Retinal pigment epithelial cell (primary cell): ENCODE measurements around the gene RYR2.

Experiments used
- DNase-seq: peaks from one replicate; pipeline ENCODE4 v3.0.0-alpha.2; 2010; ENCODE audit warnings: low read depth
- H3K4me3 ChIP-seq: 2 replicates; pipeline ENCODE4 v1.5.1; 2011; ENCODE audit warnings: mild to moderate bottlenecking, low read length, control low read depth, moderate library complexity
- TF ChIP-seq, protein P1 (sequence below): conservative IDR thresholded peaks from 2 replicates; pipeline ENCODE4 v1.5.1; 2011; ENCODE audit warnings: low read depth, low read length, control low read depth, inconsistent platforms

RYR2 gene

DNA sequence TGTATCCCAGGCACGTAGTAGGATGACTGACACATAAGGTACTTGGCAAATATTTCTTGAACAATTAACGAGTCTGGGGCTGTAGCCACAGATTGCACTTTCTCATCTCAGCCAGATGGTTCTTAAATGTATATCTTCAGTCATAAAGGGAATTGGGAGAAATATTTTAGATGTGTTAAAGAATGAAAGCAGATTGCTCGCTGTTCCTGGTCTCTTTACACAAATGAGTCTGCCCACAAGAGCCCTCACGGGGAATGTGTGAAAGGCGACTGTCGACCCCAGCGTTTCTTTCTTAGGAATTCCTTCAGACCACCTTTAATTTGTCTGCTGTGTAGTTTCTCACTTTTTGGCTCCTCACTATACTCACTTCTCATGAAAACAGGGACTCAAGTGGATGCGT lies 38.5 kb upstream of the RYR2 start:
- no peak for DNase-seq
- H3K4me3 ChIP-seq, result no peak overlapping the region
- TF ChIP-seq, protein P1, sequence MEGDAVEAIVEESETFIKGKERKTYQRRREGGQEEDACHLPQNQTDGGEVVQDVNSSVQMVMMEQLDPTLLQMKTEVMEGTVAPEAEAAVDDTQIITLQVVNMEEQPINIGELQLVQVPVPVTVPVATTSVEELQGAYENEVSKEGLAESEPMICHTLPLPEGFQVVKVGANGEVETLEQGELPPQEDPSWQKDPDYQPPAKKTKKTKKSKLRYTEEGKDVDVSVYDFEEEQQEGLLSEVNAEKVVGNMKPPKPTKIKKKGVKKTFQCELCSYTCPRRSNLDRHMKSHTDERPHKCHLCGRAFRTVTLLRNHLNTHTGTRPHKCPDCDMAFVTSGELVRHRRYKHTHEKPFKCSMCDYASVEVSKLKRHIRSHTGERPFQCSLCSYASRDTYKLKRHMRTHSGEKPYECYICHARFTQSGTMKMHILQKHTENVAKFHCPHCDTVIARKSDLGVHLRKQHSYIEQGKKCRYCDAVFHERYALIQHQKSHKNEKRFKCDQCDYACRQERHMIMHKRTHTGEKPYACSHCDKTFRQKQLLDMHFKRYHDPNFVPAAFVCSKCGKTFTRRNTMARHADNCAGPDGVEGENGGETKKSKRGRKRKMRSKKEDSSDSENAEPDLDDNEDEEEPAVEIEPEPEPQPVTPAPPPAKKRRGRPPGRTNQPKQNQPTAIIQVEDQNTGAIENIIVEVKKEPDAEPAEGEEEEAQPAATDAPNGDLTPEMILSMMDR, result no peak

DNA sequence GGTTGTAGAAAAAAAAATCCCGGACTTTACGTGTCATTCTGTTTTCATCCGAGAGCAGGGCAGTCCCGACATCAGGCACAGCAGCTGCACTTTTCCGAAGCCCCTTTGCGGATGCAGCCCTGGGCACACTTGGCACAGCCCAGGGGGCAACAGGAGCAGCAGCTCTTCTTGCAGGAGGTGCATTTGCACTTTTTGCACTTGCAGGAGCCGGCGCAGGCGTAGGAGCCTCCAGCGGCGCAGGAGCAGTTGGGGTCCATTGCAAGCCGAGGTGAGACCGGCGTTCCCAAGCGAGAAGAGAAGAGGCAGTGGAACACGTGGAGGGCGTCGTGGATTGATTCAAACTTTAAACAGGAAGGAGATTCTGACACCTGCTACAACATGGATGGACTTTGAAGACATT lies 37.9 kb upstream of the RYR2 start, which contains the start of gene MT1HL1:
Gene MT1HL1 (minus strand): TSS at position 326 of the 400 bp plus-strand sequence. CDS start 69 bp downstream, at position 257.
- no peak within 1 kb of the TSS for H3K4me3 ChIP-seq
- no peak for DNase-seq
- TF ChIP-seq, protein P1, result no peak

DNA sequence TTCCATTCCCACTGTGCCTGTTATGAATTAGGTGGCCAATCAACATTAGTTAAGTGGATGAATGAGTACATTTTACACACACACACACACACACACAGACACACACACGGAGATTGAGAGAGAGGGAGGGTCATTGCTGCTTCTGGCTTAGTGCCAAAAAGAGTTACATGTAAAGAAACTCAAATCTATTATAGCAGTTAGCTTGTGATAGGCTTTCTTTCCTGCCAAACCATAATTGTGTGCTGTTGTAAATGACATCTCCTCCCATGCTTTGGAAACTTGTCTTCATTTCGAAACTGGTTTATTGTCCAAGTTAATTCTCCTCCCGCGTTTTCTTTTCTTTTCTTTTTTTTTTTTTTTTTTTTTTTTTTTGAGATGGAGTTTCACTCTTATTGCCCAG lies 36.3 kb upstream of the RYR2 start:
- H3K4me3 ChIP-seq, result no peak overlapping the region
- TF ChIP-seq, protein P1, result no peak
- DNase-seq, result no peak

DNA sequence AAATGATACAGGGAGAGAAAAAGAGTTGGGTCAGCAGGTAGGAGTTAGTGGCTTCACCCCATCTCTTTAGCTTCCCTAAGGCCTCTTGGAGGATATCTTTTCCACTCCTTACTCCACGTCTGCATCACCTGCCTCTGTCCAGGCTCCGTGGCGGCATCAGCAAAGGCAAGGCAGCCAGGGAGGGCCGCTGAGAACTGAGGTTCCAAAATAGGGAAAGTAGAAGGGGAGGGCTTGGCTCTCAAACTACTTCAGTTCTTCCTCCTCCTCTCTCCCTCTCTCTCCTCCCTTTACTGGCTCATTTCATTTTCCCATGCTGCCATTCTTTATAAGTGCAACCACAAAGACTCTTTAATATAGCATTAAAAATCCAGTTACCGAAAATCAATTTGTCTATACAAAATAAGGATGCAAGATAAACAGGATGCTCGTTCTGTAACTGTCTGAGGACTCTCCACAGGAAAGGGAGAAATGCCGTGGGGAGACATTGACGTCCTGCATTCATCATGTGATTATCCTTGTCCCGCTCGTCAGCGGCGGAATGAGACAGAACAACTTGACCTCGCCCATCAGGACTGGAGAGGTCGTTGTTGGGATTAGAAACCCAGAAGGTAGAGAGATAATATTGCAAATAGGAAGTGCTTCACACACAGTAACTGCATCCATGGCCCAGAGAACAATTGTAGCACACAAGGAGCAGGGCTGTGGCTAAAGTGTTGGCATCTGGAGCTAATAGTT lies 34.7 kb upstream of the RYR2 start:
- TF ChIP-seq, protein P1, result no peak
- no peak for DNase-seq

DNA sequence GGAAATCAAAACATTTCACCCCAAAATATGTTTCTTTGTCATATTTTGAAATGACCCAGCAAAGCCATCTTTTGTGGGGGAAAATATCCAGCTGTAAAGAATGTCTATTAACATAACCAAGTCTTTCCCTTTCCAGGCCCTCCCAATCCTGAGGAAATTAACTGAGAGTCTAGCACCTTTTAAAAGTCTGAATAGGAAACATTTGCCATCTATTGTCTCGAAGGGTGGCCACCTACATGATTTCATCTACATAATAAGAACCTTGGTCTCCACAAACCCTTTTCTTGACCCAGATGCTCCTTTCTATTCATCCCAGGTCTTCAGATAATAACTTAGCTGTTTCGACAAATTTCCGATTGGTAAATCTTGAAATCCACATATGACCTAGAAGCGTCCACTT lies 32.4 kb upstream of the RYR2 start:
- TF ChIP-seq, protein P1, result no peak
- no peak for DNase-seq
- H3K4me3 ChIP-seq, result no peak overlapping the region

More for the DNA sequence above, 34.7 kb upstream of the RYR2 start:
- no peak overlapping the region for H3K4me3 ChIP-seq

DNA sequence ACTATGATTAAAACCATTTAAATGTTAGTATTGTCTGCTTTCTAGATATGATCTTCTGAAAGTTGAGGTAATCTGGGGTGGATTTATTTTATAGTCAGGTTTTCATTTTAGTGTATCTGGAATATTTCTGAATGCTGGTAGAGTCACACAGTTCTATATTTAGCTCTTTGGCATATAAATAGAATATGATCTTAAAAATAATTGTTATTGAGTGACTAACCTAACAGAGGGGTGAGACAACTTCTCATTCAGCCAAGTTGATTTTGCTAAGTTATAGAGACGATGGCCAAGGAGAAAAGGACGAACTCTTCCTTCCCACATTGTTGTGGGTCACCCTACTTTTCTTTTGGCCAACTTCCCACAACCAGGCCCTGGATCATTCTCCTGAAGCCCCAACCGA lies 30.6 kb upstream of the RYR2 start:
- H3K4me3 ChIP-seq, result no peak overlapping the region
- peak; percentile 25 for DNase-seq
- TF ChIP-seq, protein P1, result no peak

DNA sequence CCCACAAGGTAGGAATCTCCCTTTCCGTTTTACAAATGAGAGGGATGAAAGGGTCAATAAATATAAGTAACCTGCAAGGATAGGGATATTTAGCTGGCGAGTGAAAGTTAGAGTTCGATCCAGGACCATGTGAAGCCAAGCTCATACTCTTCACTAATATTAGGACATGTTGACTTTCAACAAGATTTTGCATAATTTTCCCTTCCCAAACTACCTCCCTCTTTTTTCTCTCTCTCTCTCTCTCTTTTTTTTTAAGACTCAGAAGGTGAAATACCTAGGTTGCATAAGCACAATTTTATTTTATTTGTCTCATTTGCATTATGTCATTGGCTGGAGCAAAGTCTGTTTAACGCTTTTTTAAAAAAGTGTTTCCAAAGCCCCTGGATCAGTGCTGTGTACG lies 29.6 kb upstream of the RYR2 start:
- H3K4me3 ChIP-seq, result no peak overlapping the region
- TF ChIP-seq, protein P1, result no peak
- no peak for DNase-seq
